Adrenal gland (tissue), 12 donors: ENCODE measurements around the gene DDRGK1. TPM values are rescaled to one million over a fixed set of nuclear protein-coding genes. Genes with fewer than 3 reads are reported as not detected.
A peak's percentile ranks its signal among the peaks of the same experiment; 100 is the strongest.

Source experiments
- DNase-seq, 7 donors: peaks; one replicate each; pipeline ENCODE4 v3.0.0-alpha.2; 2019 to 2020
- H3K27ac ChIP-seq, 5 donors: fragments of 200-600 bp; sonication (generic) in 4 of 5; 1 replicate in 3 of 5; 2 replicates in 2 of 5; pipeline versions ENCODE4 v1.5.1 to v1.8.0; 2016 to 2020; ENCODE audit warnings: mild to moderate bottlenecking in 1 of 5
- H3K27me3 ChIP-seq: fragments of 200-600 bp; 2 replicates; pipeline ENCODE4 v1.8.0; 2021
- H3K36me3 ChIP-seq, 2 donors: fragments of 200-600 bp; replicated peaks in 1 of 2; 1 replicate in 1 of 2; 2 replicates in 1 of 2; pipeline versions ENCODE4 v1.5.1 to v1.8.0; 2018 to 2022
- H3K4me1 ChIP-seq, 2 donors: fragments of 200-600 bp; replicated peaks in 1 of 2; 1 replicate in 1 of 2; 2 replicates in 1 of 2; pipeline versions ENCODE4 v1.5.1 to v1.8.0; 2018 to 2021
- H3K4me3 ChIP-seq, 4 donors: fragments of 200-600 bp; sonication (generic) in 3 of 4; one replicate each; pipeline ENCODE4 v1.5.1; 2016 to 2018
- H3K9me3 ChIP-seq, 3 donors: fragments of 200-600 bp; sonication (generic) in 1 of 3; replicated peaks in 1 of 3; 1 replicate in 2 of 3; 2 replicates in 1 of 3; pipeline versions ENCODE4 v1.5.1 to v1.8.0; 2016 to 2021
- CTCF ChIP-seq, 6 experiments: fragments of 450-650 bp in 4 of 6; fragments of 200-600 bp in 2 of 6; sonication (generic) in 1 of 6; IDR thresholded peaks; 1 replicate in 5 of 6; 2 replicates in 1 of 6; pipeline versions ENCODE4 v1.5.1 to v1.8.0; 2016 to 2021; ENCODE audit warnings: antibody characterized with exemption in 6 of 6, mild to moderate bottlenecking in 2 of 6, moderate library complexity in 1 of 6
- POLR2A ChIP-seq, 2 donors: fragments of 450-650 bp; IDR thresholded peaks; one replicate each; pipeline ENCODE4 v1.6.1; 2017; ENCODE audit warnings: antibody characterized with exemption in 2 of 2, mild to moderate bottlenecking in 2 of 2, moderate library complexity in 1 of 2
- WGBS, 4 donors: extraction: QIAGEN DNeasy Blood & Tissue Kit in 2 of 4; methylation state at CpG; one replicate each; pipeline versions ENCODE4 v1.1.5 to v1.1.7; 2013 to 2017; 5-methylcytosine and 5-hydroxymethylcytosine counted together
- intact Hi-C, 2 donors: fragments of 100-400 bp; cut with DNase I; formaldehyde crosslinking; loops; one replicate each; pipeline versions ENCODE4 v1.14.1 to v1.15.0; 2022 to 2023
- polyA plus RNA-seq, 3 donors: library from polyadenylated mRNA; stranded (reverse); fragments of 200-250 nt in 2 of 3; fragments of 350-450 nt in 1 of 3; fragmentation: Illumina TruSeq in 1 of 3; extraction: RNeasy Lipid Tissue Mini Kit (QIAGEN cat#74804) in 1 of 3; gene quantifications; one replicate each; pipeline ENCODE4 v1.2.3, GENCODE V29; 2013 to 2014
- total RNA-seq, 9 donors: library from RNA; depleted of rRNA in 4 of 9; stranded (reverse); fragments of >200 nt in 4 of 9; fragments of 120-200 nt in 1 of 9; fragmentation: NEBNext Ultra II Directional in 1 of 9; extraction: Animal tissue kit (Norgen Biotek cat#: 25700) in 1 of 9; gene quantifications; one replicate each; pipeline versions ENCODE4 v1.1.0 to v1.2.4, GENCODE V29; 2013 to 2023
- donor health status: healthy with polysubstance abuse.
- donor health status: Bipolar disorder and iron deficiency.
- donor health status: DM: yes; HTN: yes; CAD: no.
- donor health status: DM: no; HTN: no; CAD: no.
- donor health status: DM: no; HTN: no; CAD: no.
- donor health status: DM: yes; HTN: yes; CAD: no.

The DDRGK1 gene
- total and polyA plus RNA-seq, 12 donors = 81.6 to 202 (median 140) TPM

GRCh38 chr20:3177746-3178485, 26.6 kb downstream of the DDRGK1 start:
- WGBS, 4 donors = 82 to 84% (median 83%) methylated on average over 8 of the region's 8 CpGs
- H3K4me1 ChIP-seq = peaks cover 11 to 23% of the 10 kb centered on the region in 2 donors
- intact Hi-C loops = no loop called here

GRCh38 chr20:3175270-3175669, 29.2 kb downstream of the DDRGK1 start:
- peak overlapping the region in 2 of 5 donors; percentile 78 to 83 for H3K27ac ChIP-seq

More at GRCh38 chr20:3177746-3178485, 26.6 kb downstream of the DDRGK1 start:
- H3K36me3 ChIP-seq = no peaks in the 10 kb centered on the region
- H3K27me3 ChIP-seq = no peaks in the 10 kb centered on the region
- H3K27ac ChIP-seq = no peak overlapping the region
- DNase-seq = no peak
- no peaks in the 10 kb centered on the region for H3K9me3 ChIP-seq
- TF ChIP-seq POLR2A (IDR thresholded peaks at IDR 0.05) (no peak), CTCF (IDR thresholded peaks at IDR 0.05) (no peak)
- no peak overlapping the region for H3K4me3 ChIP-seq

GRCh38 chr20:3174442-3175261, 29.8 kb downstream of the DDRGK1 start:
- peak in 1 of 7 donors; percentile 45 for DNase-seq
- H3K4me3 ChIP-seq = peak overlapping the region; percentile 3 to 75 (median 70)
- intact Hi-C loops = no loop called here
- H3K4me1 ChIP-seq = peaks cover 15 to 29% of the 10 kb centered on the region in 2 donors
- 8 to 12% (median 10%) methylated on average over 13 of the region's 13 CpGs for WGBS, 4 donors
- no peaks in the 10 kb centered on the region for H3K36me3 ChIP-seq
- H3K27ac ChIP-seq = peak overlapping the region in 4 of 5 donors; percentile 47 to 83 (median 80)
- no peaks in the 10 kb centered on the region for H3K27me3 ChIP-seq
- H3K9me3 ChIP-seq = no peaks in the 10 kb centered on the region
- TF ChIP-seq CTCF (IDR thresholded peaks at IDR 0.05) (peak in 1 of 6 experiments; percentile 8), POLR2A (IDR thresholded peaks at IDR 0.05) (no peak)

More at GRCh38 chr20:3175270-3175669, 29.2 kb downstream of the DDRGK1 start:
- H3K9me3 ChIP-seq = no peaks in the 10 kb centered on the region
- peaks cover 15 to 29% of the 10 kb centered on the region in 2 donors for H3K4me1 ChIP-seq
- 17 to 46% (median 34%) methylated on average over 1 of the region's 1 CpG for WGBS, 4 donors
- H3K36me3 ChIP-seq = no peaks in the 10 kb centered on the region
- no peaks in the 10 kb centered on the region for H3K27me3 ChIP-seq
- intact Hi-C loops = no loop called here
- DNase-seq = no peak
- peak overlapping the region in 1 of 4 donors; percentile 75 for H3K4me3 ChIP-seq
- TF ChIP-seq CTCF (IDR thresholded peaks at IDR 0.05) = no peak
- no peak for TF ChIP-seq POLR2A (IDR thresholded peaks at IDR 0.05)
